ENCODE data around the gene AGBL4.

Gene AGBL4

DNA sequence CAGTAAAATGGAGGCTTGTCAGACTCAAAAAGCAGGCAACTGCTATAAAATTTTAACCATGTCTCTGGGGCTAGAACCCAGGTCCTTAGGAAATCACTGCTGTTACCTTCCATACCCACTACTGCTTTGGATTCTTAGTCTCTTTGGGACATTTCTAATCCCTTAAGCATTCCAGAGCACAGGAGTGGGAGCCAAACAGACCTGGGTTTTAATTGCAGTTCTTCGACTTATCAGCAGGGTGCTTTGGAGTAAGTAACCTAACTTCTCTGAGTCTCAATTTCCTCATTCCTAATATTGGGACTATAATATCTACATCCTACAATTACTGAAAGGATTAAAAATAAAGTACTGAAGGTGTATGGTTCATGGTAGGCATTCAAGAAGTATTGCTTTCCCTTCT is 1086.0 kb downstream of the AGBL4 start:
- DNase-seq, result no peak

DNA sequence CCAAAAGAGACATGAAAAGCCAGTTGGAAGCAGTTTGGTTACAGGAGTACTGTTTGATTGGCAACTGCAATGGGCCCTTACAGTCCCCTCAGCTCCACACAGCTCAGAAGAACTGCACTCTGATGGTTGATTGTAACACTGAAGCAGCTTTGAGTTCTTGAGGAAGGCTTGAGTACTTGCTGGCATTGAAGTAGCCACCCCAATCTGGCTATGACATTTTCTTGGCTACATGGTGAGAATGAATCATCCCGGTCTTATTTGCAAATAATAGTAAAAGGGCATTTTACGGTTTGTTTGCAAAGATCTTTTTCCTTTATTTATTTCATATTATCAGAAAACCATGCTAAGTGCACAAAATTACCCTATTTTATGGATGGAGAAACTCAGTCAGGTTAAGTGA is 1087.3 kb downstream of the AGBL4 start:
- no peak for DNase-seq

DNA sequence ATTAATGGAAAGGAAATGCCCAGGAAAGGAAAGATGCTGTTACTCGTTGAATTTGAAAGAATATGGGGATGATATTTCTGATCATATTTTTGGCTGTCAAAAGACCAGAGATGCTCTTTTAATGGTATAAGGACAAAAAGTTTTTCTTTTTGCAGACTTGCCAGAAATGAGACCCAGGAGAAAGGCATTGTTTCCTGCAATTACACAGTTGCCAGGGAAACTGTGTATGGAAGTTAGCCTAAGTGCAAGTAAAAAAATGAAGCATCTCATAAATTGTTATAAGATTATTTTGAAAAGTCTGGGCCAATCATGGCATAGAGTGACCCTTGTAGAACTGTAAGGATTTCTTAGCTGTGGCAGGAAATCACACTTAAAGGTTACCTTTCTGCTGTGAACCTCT is 1091.4 kb downstream of the AGBL4 start:
- no peak for DNase-seq

DNA sequence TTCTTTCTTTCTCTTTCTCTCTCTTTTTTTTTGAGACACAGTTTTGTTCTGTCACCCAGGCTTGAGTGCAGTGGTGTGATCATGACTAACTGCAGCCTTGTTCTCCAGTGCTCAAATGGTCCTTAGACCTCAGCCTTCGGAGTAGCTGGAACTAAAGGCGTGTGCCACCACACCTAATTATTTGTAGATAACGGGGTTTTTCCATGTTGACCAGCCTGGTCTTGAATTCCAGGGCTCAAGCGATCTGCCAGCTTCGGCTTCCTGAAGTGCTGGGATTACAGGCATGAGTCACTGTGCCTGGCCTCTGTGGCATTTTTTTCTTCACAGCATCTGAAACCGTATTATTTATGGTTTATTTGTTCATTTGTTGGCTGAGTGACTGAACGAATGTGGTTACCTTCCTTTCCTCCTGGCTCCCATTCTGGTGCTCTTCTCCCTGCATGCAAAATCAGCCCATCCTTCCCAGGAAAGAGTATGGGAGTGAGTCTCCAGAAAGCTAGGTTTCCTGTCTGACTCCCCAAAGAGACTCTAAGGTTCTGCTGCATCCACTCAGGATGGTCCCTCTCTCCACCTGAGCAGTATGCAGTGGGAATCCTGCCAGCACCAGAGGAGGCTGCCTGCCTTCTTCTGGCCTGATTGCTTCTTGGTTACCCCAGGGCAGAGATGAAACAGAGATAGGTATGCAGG is 1092.1 kb downstream of the AGBL4 start:
- no peak for DNase-seq

DNA sequence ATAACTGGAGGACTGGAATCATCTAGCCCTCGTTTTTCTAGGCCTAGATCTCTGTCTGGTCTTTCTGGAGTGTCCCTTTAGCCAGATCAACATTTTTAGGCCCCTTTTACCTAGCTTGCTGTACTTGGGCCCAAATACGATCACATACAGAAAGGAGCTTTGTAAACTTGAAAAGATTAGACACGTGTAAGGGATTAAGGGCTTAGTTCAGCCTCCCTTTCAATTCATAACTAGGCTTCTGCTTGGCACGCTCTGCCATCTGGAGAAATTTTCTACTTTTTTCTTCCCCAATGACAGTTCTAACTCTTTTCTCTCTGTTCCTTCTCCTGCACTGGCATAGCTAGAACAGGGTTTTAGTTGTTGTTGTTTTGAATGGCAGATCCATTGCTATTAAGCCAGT is 1093.7 kb downstream of the AGBL4 start:
- DNase-seq, result no peak

DNA sequence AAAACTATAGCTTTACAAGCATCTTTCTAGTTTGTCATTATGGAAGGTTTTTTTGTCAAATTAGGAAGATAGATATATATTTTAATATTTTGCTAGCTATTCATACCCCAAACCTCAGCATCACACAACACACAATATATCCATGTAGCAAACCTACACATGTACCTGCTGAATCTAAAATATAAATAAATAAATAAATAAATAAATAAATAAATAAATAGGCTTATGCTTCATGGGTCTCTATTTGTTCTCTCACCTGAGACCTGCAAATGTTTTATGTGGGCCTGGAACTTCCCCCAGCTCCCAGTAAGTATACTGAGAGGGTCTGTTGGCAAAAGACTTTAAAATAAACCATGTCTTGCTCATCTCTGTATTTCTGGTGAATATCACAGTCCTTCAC is 1099.7 kb downstream of the AGBL4 start:
- DNase-seq, result no peak

DNA sequence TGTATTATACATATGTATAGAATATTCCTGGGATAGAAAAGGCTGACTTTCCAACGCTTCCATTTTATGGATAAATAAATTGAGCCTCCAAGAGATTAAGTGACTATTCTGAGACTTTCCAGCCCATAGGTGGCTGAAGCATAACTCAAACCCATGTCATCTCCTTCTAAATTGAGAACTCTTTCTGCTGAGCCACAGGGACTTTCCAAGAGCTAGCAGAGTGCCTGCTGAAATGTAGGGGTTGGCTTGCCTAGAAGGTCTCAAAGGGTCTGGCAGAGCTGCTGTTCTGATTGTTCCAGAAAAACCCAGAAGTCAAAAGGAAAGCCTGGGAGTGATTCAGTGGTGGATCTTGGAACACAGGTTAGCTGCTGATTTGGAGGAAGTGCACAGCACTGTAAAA is 1100.6 kb downstream of the AGBL4 start:
- no peak for DNase-seq

DNA sequence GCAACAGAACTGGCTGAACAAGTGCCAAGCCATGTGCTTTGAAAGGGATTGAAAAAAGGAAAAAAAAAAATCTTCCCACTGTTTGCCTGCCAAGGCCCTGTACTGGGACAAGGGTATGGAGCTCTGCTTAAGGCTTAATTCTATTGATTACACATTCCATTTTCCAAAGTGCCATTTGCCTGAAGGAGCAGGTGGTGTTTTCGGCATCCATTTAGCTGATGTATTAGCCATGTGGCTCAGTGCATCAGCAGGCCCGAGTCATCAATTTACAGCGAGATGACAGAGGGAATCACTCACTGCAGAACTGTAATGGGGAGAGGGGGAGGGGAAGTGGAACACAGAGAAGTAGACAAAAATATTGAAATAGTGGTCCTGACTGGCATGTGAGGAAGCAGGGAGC is 1102.9 kb downstream of the AGBL4 start:
- DNase-seq, result no peak

DNA sequence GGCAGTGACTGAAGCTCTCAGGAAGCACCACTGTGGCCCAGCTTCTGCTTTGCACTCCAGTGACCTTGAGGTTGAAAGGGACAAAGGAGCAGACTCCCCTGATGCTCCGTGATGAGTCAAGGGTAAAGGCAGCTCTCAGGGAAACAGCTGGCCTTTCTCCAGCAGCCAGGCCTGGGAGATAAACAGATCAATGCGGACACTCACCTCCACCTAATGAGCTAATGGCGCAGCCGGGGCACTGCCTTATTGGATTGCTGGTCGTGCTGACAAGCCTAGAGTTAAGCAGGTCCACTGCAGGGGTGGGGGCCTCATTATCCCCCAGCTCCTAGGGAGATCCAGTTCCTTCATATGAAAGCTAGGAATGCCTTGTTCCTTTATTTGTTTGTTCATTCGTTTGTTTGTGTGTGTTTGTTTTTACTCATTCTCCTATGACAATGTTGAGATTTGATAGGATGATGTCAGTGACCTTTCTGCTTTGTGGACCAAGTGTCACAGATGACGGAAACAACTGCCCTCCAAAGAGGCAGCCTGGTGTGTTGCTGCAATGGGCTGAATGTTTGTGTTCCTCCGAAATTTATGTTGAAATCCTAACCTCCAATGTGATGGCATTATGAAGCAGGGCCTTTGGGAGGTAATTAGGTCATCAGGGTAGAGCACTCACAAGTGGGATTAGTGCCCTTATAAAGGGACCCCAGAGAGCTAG is 1105.7 kb downstream of the AGBL4 start:
- peak; percentile 35 for DNase-seq

DNA sequence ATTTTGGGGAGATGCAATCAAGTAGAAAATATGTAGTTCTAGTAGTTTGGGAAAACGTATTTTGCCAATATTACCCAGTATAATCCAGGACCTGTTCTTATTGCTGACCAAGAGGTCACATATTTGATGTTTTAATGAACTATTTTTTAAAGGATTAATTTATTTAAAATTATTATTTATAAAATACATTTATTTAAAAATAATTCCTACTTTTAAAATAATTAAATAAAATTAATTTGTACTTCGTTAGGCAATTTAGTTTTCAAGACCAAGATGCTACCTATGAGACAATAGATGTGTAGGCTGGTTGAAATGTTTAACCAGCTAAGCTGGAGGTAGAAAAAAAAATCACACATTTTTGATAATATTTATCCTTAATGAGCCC is 1106.7 kb downstream of the AGBL4 start:
- no peak for DNase-seq

DNA sequence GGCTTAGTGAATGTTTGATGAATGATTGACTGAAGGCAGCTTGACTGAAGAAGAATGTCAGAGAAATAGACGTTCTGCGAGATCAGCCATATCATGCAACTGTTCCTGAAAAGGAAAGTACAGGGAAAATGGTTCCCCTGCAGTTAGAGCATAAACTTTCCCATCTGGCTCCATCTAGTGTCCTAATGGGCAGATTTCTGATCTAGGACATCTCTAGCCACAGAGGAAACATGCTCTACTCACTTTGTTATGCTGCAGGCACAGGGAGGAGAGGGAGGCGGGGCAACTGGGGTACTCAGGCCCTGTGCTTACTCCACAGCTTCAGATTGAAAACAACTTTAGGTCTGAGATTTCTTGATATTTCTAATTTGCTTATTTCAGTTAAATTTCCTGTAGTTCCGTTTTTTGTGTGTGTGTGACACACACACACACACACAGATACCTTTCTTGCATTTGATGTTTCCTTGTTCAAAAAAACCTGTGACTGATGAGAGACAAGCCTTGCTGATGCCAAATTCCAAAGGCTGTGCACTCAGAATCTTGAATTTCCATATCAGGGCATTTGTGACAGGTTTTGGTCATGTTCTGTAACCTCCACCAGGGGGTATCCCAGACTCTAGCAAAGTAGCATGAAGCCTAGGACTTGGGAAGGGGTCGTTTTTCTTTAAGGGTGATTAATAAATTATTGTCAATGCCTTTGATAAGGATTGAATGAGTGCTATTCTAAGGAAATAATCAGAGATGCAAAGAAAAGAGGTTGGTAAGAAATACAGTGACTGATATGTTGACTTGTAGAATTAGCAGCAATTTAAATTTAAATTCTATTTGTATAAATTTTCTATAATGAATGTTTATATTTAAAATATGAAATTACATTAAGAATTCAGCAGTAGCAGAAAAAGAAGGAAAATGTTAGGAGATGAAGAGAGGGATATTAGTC is 1107.4 kb downstream of the AGBL4 start:
- DNase-seq, result peak; percentile 30

DNA sequence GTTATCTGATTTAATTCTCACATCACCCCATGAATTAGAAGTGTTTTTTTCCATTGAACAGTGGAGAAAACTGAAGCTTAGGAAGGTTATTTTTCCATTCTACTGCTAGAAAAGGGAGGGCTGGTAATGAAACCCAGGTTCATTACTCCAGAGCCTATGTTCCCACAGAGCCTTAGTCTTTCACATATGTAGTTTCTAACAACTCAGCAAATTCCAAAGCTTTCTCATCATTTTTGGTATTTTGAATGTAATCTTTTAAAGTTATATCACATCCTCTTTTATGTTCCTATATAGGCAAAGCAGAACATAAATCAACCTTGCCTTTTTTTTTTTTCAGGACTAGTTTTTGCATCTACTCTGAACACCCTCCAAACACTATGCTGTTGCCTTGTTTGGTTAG is 1115.1 kb downstream of the AGBL4 start:
- DNase-seq, result no peak

DNA sequence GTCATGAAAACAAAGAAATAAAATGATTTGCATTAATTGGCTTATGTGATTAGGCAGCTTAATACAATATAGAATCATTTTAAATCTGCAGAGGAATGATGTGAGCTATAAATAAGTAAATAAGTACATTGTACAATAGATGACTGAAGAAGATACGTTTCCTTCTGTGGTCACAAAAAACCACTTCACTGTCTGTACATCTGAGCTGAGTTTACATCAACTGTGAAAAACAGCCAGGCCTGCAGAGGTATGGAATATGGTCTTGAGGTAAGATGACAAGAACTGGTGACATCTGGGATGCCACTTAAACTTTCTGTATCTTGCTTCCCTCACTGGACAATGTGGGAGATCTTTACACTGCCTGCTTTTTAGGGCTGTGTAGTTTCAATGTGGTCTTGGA is 1117.0 kb downstream of the AGBL4 start:
- no peak for DNase-seq

DNA sequence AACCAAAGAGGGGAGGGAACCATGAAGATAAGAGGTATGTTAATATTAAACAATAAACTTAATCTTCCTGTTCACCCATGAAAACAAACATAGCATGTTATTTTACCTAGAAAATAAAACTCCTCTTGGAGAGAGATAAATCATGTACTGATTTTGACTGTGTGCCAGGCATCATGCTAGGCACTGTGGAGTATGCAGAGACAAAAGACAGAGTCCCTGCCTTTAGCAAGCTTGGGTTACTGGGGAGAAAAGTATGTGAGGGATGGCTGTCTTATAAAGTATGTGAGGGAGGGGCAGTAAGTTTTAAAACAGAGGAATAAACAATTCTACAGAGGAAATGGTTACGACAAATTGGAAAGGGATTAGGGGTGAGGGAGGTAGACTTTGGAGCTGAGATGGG is 1117.6 kb downstream of the AGBL4 start:
- no peak for DNase-seq

DNA sequence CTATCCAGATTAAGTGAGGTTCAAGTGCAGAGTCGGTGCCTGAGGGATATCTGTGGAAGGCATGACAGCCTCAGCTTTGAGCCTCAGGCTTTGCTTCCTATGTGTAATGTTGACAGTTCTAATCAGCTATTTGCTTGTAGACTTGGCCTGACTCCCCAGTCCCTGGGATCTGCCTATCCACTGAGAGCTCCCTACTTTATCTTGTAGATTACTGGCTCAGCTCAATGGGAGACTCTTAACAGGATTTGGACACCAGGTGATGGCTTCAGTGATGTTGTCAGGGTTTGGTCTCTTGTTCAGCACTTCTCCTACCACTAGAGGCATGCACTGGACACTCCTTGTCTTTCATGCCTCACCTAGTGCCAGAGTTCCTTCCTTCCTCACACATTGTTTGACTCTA is 1120.5 kb downstream of the AGBL4 start:
- DNase-seq, result no peak

DNA sequence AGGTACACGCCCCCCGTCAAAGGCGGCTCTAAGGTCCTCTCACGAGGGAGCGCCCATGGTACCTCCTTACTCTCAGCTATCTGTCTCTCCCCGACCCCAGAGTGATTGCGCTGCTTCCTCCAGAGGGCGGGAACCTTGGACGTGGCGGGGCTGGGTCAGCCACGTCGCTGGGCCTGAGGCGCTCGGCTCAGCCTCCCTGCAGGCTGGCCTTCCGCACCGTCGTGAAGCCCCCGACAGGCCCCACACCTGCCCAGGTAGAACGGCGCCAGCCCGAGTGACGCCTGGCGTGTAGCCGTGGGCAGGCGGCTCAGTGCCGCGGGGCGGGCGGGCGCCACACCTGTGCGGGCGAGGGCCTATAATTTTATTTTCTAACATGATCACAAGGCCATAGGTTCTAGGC is 1124.9 kb downstream of the AGBL4 start:
- no peak for DNase-seq

DNA sequence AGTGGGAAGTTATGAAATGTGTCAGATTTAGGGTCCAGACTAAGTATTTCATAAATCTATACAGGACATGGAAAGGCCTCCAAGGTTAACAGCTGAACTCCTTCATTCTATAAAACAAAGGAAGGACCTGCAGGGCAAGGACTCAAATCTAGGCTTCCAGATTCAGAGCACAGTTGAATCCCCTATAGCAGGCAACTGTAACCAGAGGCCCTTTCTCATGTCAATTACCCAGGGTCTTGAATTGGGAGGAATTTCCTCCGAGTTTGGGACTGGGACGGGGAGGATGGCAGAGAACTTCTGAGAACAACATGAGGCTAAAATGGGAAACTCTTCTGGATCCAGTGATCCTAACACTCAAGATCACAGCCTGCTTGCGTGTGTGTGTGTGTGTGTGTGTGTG is 1134.1 kb downstream of the AGBL4 start:
- no peak for DNase-seq

DNA sequence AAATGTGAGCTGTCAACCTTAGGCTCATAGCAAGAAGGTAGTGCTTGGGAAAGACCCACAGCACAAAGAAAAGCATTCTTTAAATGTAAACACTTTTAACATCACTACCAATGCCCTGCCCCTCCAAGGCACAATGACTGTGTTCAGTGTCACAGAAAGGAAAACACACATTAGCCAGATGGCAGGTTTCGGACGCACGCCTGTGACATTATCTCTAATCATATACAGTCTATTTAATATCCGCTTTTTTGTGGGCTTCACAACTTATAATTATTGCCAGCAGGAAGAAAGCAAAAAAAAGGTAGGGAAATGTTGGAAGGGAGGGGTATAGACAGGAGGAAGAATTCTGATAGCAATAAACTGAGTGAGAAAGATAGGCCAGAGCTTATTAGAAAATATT is 1134.7 kb downstream of the AGBL4 start:
- DNase-seq, result no peak

DNA sequence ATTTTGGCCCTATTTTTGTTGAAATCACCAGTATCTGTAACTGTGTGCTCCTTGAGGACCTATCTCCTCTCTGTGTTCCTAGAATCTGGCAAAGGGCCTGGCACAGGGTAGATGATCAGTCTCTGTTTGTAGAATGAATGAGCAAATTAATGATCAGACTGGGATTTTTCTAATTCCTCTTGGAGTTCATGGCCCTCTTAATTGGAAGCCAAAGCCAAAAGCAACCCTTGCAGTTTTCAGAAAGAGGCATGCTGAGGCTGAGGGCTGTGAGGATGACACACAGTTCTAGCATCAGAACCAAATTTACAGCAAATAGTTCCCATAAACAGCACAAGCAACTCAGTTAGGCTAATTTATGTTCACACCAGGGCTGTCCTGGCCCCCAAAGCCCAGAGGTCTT is 1136.0 kb downstream of the AGBL4 start:
- no peak for DNase-seq

DNA sequence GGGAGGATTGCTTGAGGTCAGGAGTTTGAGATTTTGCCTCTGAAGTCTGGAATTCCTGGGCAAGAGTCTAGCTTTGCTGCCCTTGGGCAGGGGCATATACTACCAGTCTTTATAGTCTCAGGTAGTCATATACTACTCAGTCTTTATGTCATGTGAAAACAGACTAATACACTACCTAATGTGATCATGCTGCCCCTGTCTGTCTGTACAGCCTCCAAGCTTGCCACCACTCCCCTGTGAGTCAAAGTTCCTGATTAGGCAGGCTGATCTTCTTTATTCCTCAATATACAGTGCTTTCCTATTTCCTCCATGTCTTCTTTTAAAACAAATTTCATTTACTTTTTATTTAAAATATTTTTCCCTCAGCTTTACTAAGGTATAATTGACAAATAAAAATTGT is 1141.7 kb downstream of the AGBL4 start:
- DNase-seq, result no peak

DNA sequence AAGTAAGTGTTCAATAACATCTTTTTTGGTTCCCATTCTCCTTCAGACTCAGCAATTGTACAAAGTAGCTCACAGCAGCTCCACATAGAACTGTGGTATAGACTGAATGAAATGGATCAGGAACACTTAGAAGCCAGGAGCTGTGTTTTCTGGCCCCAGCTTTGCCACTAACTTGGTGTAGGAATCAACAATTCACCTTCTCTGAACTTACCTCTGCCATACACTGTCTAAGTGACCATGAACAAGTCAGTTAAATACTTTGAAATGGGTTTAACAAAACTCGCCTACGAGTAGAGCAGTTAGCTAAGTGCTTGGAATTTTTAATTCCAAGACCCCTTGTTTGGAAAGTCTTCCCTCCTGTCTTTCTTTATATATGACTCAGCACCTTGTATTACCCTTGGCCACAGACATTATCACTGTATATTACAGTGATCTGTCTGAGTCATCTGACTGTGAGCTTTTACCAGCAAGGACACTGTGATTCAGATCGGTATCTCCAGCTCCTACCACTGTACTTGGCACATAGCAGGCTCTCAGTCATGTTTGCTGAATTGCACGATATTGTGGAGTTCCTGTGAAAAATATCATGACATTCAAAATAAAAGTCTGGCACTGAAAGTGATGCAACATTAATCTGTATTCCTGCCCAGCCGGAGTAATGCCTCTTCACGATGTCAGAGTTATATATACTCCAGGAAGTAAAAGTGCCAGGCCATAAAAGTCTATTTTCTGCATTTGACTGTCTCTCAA is 1145.4 kb downstream of the AGBL4 start:
- DNase-seq, result no peak

DNA sequence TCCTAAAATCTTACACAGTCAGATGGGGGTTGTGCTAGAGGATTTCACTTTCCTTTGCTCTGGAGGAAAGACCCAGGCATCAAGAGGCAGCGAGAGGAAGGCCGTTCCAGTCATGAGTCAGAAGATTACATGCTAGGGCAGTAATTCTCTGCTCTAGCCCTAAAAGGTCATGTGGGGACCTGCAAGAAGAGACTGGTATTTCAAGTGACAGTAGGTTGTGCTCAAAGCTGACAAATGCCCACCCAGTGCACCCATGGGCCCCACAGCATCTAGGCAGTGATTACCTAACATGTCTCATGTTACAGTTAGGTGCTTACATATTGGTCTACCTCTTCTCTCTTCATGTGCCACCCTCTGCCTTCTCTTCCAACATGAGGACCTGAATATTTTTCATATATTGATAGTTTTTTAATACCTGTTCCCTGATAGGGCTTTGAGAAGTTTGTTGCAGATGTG is 1147.4 kb downstream of the AGBL4 start:
- DNase-seq, result no peak

Measured in NCI-H510A treated with DMSO at 0.1 percent for 48 hours (cell line).